ENCODE results near the gene CD2BP2.
"Not testable (repeated sequence)": the region's sequence is repeated elsewhere in the genome, so short reads cannot be mapped to it uniquely, and the experiment has no call there.

Gene CD2BP2

DNA sequence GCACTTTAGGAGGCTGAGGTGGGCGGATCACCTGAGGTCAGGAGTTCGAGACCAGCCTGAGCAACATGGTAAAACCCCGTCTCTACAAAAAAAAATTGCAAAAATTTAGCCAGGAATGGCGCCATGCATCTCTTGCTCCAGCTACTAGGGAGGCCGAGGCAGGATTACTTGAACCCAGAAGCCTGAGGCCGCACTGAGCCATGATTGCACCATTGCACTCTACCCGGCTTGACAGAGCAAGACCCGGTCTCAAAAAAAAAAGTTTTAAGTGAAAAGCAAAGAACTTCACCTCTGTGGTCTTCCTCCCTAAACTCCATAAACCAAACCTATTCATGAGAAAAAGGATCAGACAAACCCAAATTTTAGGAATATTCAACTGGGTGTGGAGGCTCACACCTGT, 7.0 kb downstream of the CD2BP2 start:
- Histone ChIP-seq H3K4me1 (ENCODE audit: control insufficient read depth, low read depth, low read length) (no peaks in the 10 kb centered on the region), H3K4me3 (ENCODE audit: low read length) (no peak overlapping the region)
- WGBS (ENCODE audit: extremely low coverage, insufficient coverage, low lambda C conversion rate) = no CpG with 5 or more reads among the region's 8 CpGs

GRCh38 chr16:30346286-30346685, 8.8 kb downstream of the CD2BP2 start:
- Histone ChIP-seq H3K4me2 (ENCODE audit: low read length) (no peak overlapping the region), H3K56ac (ENCODE audit: low read length) (no peak overlapping the region), H2AK5ac (ENCODE audit: low read length) (no peak overlapping the region), H3K79me2 (ENCODE audit: control insufficient read depth, insufficient read depth, low read length) (no peaks in the 10 kb centered on the region), H3K18ac (ENCODE audit: low read length) (no peak overlapping the region), H2BK5ac (ENCODE audit: low read length) (no peak overlapping the region), H3K9ac (ENCODE audit: low read length) (no peak overlapping the region), H3K4me3 (ENCODE audit: low read length) (no peak overlapping the region), H3K36me3 (ENCODE audit: control insufficient read depth, insufficient read depth, low read length) (peaks cover 3% of the 10 kb centered on the region), H3K27ac (ENCODE audit: low read depth, low read length) (no peak overlapping the region), H3K4ac (ENCODE audit: low read depth, low read length) (no peak overlapping the region), H2BK120ac (ENCODE audit: low read depth, low read length) (no peak overlapping the region), H2BK15ac (replicated peaks; ENCODE audit: low read depth) (no peak overlapping the region), H4K8ac (ENCODE audit: low read depth, low read length) (no peak overlapping the region), H3K4me1 (ENCODE audit: control insufficient read depth, low read depth, low read length) (no peaks in the 10 kb centered on the region), H3K23ac (ENCODE audit: low read length) (no peak overlapping the region), H4K5ac (ENCODE audit: low read length) (no peak overlapping the region), H3K27me3 (ENCODE audit: insufficient read depth, low read length, poor library complexity) (no peaks in the 10 kb centered on the region), H3K79me1 (ENCODE audit: low read length) (no peaks in the 10 kb centered on the region)
- WGBS (ENCODE audit: extremely low coverage, insufficient coverage, low lambda C conversion rate) = no CpG with 5 or more reads among the region's 3 CpGs
- DNase-seq = no peak

More for the DNA sequence above, 7.0 kb downstream of the CD2BP2 start:
- Histone ChIP-seq H3K27me3 (ENCODE audit: insufficient read depth, low read length, poor library complexity) (no peaks in the 10 kb centered on the region), H3K23ac (ENCODE audit: low read length) (no peak overlapping the region), H3K27ac (ENCODE audit: low read depth, low read length) (no peak overlapping the region), H3K9ac (ENCODE audit: low read length) (no peak overlapping the region), H2AK5ac (ENCODE audit: low read length) (no peak overlapping the region), H2BK120ac (ENCODE audit: low read depth, low read length) (no peak overlapping the region), H3K18ac (ENCODE audit: low read length) (no peak overlapping the region), H3K79me1 (ENCODE audit: low read length) (peaks cover 5% of the 10 kb centered on the region), H4K8ac (ENCODE audit: low read depth, low read length) (no peak overlapping the region), H3K79me2 (ENCODE audit: control insufficient read depth, insufficient read depth, low read length) (no peaks in the 10 kb centered on the region), H2BK5ac (ENCODE audit: low read length) (no peak overlapping the region), H3K36me3 (ENCODE audit: control insufficient read depth, insufficient read depth, low read length) (peaks cover 8% of the 10 kb centered on the region), H3K4me2 (ENCODE audit: low read length) (no peak overlapping the region), H3K56ac (ENCODE audit: low read length) (no peak overlapping the region), H3K4ac (ENCODE audit: low read depth, low read length) (no peak overlapping the region), H4K5ac (ENCODE audit: low read length) (no peak overlapping the region), H2BK15ac (replicated peaks; ENCODE audit: low read depth) (no peak overlapping the region)
- no peak for DNase-seq

GRCh38 chr16:30343491-30343820, 11.7 kb downstream of the CD2BP2 start:
- DNase-seq; H3K79me2 ChIP-seq (ENCODE audit: control insufficient read depth, insufficient read depth, low read length); H3K27ac ChIP-seq (ENCODE audit: low read depth, low read length); H3K4me1 ChIP-seq (ENCODE audit: control insufficient read depth, low read depth, low read length); H3K9ac ChIP-seq (ENCODE audit: low read length); H3K27me3 ChIP-seq (ENCODE audit: insufficient read depth, low read length, poor library complexity); H3K36me3 ChIP-seq (ENCODE audit: control insufficient read depth, insufficient read depth, low read length); H3K4me2 ChIP-seq (ENCODE audit: low read length); H3K23ac ChIP-seq (ENCODE audit: low read length); H3K56ac ChIP-seq (ENCODE audit: low read length); H2BK15ac ChIP-seq (replicated peaks; ENCODE audit: low read depth); H2BK120ac ChIP-seq (ENCODE audit: low read depth, low read length); H2BK5ac ChIP-seq (ENCODE audit: low read length); H3K79me1 ChIP-seq (ENCODE audit: low read length); H3K4ac ChIP-seq (ENCODE audit: low read depth, low read length); H3K18ac ChIP-seq (ENCODE audit: low read length); H4K8ac ChIP-seq (ENCODE audit: low read depth, low read length); H2AK5ac ChIP-seq (ENCODE audit: low read length); H4K5ac ChIP-seq (ENCODE audit: low read length); H3K4me3 ChIP-seq (ENCODE audit: low read length): not testable (repeated sequence)
- no CpG with 5 or more reads among the region's 11 CpGs for WGBS (ENCODE audit: extremely low coverage, insufficient coverage, low lambda C conversion rate)

DNA sequence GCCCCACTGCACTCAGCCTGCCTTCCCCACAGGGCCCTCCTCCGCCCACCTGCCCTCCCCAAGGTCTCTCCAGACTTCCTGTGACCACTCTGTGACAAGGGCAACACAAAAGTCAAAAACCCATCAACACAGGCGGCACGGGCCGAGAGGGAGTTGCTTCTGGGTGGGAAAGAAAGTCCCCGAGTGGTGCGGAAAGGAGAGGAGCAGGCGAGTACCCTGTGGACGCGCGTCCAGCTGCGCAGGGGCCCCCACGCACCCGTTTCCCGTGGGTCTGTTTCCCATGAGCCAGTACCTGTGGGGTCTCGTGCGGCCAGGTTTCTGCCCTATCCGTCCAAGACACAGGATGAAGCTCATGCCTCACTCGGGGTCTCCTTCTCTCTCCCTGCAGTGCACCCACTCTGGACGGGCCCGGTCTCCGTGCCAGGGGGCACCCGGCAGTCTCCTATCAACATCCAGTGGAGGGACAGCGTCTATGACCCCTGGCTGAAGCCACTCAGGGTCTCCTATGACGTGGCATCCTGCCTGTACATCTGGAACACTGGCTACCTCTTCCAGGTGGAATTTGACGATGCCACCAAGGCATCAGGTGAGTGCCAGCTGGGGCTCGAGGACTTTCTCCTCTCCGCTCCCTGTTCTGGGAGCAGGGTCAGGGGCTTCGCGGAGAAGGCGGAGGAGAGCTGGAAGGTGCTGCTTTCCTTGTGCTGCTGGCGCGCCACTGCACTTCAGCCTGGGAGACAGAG, 12.2 kb downstream of the CD2BP2 start:
- Histone ChIP-seq H2BK5ac (ENCODE audit: low read length) (no peak overlapping the region), H3K79me1 (ENCODE audit: low read length) (no peaks in the 10 kb centered on the region), H3K36me3 (ENCODE audit: control insufficient read depth, insufficient read depth, low read length) (no peaks in the 10 kb centered on the region), H3K4me3 (ENCODE audit: low read length) (no peak overlapping the region), H2BK120ac (ENCODE audit: low read depth, low read length) (no peak overlapping the region), H3K23ac (ENCODE audit: low read length) (no peak overlapping the region), H3K56ac (ENCODE audit: low read length) (no peak overlapping the region), H2AK5ac (ENCODE audit: low read length) (no peak overlapping the region), H4K8ac (ENCODE audit: low read depth, low read length) (no peak overlapping the region), H3K4me2 (ENCODE audit: low read length) (no peak overlapping the region), H3K9ac (ENCODE audit: low read length) (no peak overlapping the region), H4K5ac (ENCODE audit: low read length) (no peak overlapping the region), H2BK15ac (replicated peaks; ENCODE audit: low read depth) (no peak overlapping the region), H3K4ac (ENCODE audit: low read depth, low read length) (no peak overlapping the region), H3K79me2 (ENCODE audit: control insufficient read depth, insufficient read depth, low read length) (no peaks in the 10 kb centered on the region), H3K18ac (ENCODE audit: low read length) (no peak overlapping the region), H3K27ac (ENCODE audit: low read depth, low read length) (no peak overlapping the region), H3K4me1 (ENCODE audit: control insufficient read depth, low read depth, low read length) (no peaks in the 10 kb centered on the region), H3K27me3 (ENCODE audit: insufficient read depth, low read length, poor library complexity) (no peaks in the 10 kb centered on the region)
- no CpG with 5 or more reads among the region's 32 CpGs for WGBS (ENCODE audit: extremely low coverage, insufficient coverage, low lambda C conversion rate)
- no peak for DNase-seq

DNA sequence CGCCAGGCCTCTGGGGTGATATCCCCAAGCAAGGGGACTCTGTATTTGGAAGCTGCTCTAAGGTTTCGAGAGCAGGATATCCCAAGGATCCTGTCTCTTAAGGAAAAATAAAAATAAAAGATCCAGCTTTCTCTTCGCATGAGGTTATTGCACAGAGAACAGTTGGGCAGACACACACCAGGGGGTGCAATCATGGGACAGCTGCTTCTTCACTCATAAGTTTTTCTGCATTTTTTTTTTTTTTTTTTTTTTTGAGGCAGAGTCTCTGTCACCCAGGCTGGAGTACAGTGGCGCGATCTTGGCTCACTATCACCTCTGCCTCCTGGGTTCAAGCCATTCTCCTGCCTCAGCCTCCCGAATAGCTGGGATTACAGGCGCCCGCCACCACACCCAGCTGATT, 13.1 kb downstream of the CD2BP2 start:
- H2BK15ac ChIP-seq (replicated peaks; ENCODE audit: low read depth); H2BK120ac ChIP-seq (ENCODE audit: low read depth, low read length); H3K4ac ChIP-seq (ENCODE audit: low read depth, low read length); H3K4me2 ChIP-seq (ENCODE audit: low read length); H3K9ac ChIP-seq (ENCODE audit: low read length); DNase-seq; H3K27ac ChIP-seq (ENCODE audit: low read depth, low read length); H2AK5ac ChIP-seq (ENCODE audit: low read length); H3K27me3 ChIP-seq (ENCODE audit: insufficient read depth, low read length, poor library complexity); H4K5ac ChIP-seq (ENCODE audit: low read length); H3K4me1 ChIP-seq (ENCODE audit: control insufficient read depth, low read depth, low read length); H3K18ac ChIP-seq (ENCODE audit: low read length); H4K8ac ChIP-seq (ENCODE audit: low read depth, low read length); H3K79me1 ChIP-seq (ENCODE audit: low read length); H3K4me3 ChIP-seq (ENCODE audit: low read length); H3K36me3 ChIP-seq (ENCODE audit: control insufficient read depth, insufficient read depth, low read length); H3K79me2 ChIP-seq (ENCODE audit: control insufficient read depth, insufficient read depth, low read length); H3K56ac ChIP-seq (ENCODE audit: low read length); H2BK5ac ChIP-seq (ENCODE audit: low read length); H3K23ac ChIP-seq (ENCODE audit: low read length): not testable (repeated sequence)
- no CpG with 5 or more reads among the region's 8 CpGs for WGBS (ENCODE audit: extremely low coverage, insufficient coverage, low lambda C conversion rate)

- Histone ChIP-seq H4K5ac (ENCODE audit: low read length) (no peak overlapping the region), H3K36me3 (ENCODE audit: control insufficient read depth, insufficient read depth, low read length) (no peaks in the 10 kb centered on the region), H4K8ac (ENCODE audit: low read depth, low read length) (no peak overlapping the region), H3K79me1 (ENCODE audit: low read length) (no peaks in the 10 kb centered on the region), H3K27me3 (ENCODE audit: insufficient read depth, low read length, poor library complexity) (no peaks in the 10 kb centered on the region), H3K56ac (ENCODE audit: low read length) (no peak overlapping the region), H3K4ac (ENCODE audit: low read depth, low read length) (no peak overlapping the region), H2AK5ac (ENCODE audit: low read length) (no peak overlapping the region), H3K23ac (ENCODE audit: low read length) (no peak overlapping the region), H3K18ac (ENCODE audit: low read length) (no peak overlapping the region), H3K4me1 (ENCODE audit: control insufficient read depth, low read depth, low read length) (no peaks in the 10 kb centered on the region), H3K4me2 (ENCODE audit: low read length) (no peak overlapping the region), H2BK15ac (replicated peaks; ENCODE audit: low read depth) (no peak overlapping the region), H3K79me2 (ENCODE audit: control insufficient read depth, insufficient read depth, low read length) (no peaks in the 10 kb centered on the region), H2BK5ac (ENCODE audit: low read length) (no peak overlapping the region), H3K27ac (ENCODE audit: low read depth, low read length) (no peak overlapping the region), H3K4me3 (ENCODE audit: low read length) (no peak overlapping the region), H2BK120ac (ENCODE audit: low read depth, low read length) (no peak overlapping the region), H3K9ac (ENCODE audit: low read length) (no peak overlapping the region)
- no peak for DNase-seq
- no CpG with 5 or more reads among the region's 13 CpGs for WGBS (ENCODE audit: extremely low coverage, insufficient coverage, low lambda C conversion rate)
These were observed 14.5 kb downstream of the CD2BP2 start for GRCh38 chr16:30340621-30341020.

Measured in mesendoderm (in vitro differentiated cells).